ENCODE measurements around the gene FYB1.

The FYB1 gene

DNA sequence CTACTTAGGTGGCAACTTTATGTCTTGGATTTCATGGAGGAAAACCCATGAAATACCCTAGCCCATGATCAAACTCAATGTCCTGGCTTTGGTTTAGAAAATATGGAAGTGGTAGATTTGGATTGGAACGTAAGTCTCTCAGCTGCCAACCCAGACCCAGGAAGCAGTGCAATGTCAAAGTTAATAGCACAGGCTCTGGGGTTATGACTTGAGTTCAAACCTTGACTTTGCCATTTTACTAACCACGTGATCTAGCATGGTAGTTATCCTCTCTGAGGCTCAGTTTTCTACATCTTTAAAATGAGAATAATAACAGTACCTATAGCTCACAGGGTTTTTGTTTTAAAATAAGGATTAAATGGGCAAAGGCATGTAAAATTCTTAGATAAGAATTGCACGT lies 13.8 kb downstream of the FYB1 start:
- H3K4me3 ChIP-seq (ENCODE audit: low read depth, low read length) = no peak overlapping the region
- DNase-seq (ENCODE audit: low read depth) = no peak
- TF ChIP-seq, protein P1, sequence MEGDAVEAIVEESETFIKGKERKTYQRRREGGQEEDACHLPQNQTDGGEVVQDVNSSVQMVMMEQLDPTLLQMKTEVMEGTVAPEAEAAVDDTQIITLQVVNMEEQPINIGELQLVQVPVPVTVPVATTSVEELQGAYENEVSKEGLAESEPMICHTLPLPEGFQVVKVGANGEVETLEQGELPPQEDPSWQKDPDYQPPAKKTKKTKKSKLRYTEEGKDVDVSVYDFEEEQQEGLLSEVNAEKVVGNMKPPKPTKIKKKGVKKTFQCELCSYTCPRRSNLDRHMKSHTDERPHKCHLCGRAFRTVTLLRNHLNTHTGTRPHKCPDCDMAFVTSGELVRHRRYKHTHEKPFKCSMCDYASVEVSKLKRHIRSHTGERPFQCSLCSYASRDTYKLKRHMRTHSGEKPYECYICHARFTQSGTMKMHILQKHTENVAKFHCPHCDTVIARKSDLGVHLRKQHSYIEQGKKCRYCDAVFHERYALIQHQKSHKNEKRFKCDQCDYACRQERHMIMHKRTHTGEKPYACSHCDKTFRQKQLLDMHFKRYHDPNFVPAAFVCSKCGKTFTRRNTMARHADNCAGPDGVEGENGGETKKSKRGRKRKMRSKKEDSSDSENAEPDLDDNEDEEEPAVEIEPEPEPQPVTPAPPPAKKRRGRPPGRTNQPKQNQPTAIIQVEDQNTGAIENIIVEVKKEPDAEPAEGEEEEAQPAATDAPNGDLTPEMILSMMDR (IDR thresholded peaks at IDR 0.05; ENCODE audit: insufficient read depth, low read depth, low read length, missing control alignments) = no peak

DNA sequence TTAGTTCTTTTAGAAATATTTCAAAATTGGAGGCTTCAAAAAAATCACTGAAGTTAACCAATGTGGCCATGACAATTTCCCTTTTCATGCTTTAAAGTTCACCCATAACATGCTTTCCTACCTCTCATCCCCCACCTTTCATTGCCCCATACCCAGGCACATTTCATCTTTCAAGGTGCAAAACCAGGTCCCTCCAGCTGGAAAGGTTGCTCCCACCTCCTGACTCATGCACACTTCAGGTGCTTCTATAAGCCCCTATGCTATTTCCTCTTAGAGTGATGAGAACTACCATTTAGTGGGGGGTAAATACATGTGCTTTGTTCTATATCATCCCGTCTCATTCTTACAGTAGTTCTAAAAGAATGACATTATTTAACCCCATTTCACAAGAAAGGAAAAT lies 15.4 kb downstream of the FYB1 start:
- H3K4me3 ChIP-seq (ENCODE audit: low read depth, low read length) = no peak overlapping the region
- TF ChIP-seq, protein P1 (IDR thresholded peaks at IDR 0.05; ENCODE audit: insufficient read depth, low read depth, low read length, missing control alignments) = no peak
- no peak for DNase-seq (ENCODE audit: low read depth)

DNA sequence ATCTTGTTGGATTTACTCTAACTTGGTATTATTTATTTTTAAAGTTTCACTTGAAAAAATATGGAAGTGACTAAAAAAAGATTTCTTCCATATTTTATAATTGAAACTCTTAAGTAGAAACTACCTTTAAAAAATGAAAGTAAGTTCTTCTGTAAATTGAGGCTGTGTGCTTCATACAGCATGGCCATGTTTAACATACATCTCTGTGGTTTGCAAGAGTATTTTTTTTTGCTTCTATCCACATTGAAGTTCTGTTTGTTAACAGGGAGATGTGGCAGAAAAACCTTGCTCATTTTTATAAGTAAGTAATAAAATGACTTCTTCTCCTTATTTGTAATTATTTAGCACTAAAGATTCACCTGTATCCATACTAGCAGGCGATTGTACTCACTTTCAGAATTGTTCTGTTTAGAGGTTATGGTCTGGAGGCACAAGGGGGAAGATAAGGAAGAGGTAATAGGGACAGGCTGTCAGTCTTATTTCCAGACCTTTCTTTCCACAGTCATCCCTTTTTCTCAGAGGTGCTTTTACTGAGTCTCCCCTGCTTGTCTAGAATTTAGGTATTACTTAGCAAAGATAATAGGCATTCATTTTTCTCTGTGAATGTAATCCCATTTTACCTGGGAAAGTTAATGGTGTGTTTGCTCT lies 16.0 kb downstream of the FYB1 start:
- H3K4me3 ChIP-seq (ENCODE audit: low read depth, low read length) = no peak overlapping the region
- TF ChIP-seq, protein P1 (IDR thresholded peaks at IDR 0.05; ENCODE audit: insufficient read depth, low read depth, low read length, missing control alignments) = no peak
- no peak for DNase-seq (ENCODE audit: low read depth)

DNA sequence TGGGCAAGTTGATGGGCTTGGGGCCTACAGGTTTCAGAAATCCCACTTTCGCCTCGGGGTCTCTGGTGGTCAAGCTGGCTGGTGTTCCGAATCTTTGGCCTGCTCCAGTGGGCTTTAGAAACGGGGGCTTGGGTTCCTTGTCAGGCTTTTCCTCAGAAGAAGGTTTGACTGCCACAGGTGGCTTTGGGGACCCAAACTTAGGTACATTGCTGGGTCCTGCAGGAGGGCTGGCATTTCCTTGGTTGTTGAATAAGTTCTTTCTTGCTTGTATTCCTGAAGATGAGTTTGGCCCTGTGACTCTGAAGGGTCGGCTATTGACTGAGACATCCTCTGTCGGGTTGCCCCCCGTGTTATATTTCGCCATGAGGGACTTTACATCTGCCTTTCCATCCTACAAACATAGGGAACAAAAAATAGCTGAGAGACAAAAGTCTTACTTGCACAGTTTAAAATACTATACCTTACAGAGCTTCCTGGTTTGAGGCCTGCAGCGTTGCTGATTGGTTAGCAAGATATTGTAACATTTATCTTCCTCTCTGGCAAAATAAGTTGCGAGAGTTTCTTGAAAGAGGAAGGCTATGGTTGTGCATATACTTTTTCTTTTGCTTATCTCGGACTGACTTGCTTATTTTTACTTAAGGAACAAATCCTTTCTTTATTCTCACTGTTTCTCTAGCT lies 16.6 kb downstream of the FYB1 start:
- no peak overlapping the region for H3K4me3 ChIP-seq (ENCODE audit: low read depth, low read length)
- no peak for DNase-seq (ENCODE audit: low read depth)
- TF ChIP-seq, protein P1 (IDR thresholded peaks at IDR 0.05; ENCODE audit: insufficient read depth, low read depth, low read length, missing control alignments) = no peak

DNA sequence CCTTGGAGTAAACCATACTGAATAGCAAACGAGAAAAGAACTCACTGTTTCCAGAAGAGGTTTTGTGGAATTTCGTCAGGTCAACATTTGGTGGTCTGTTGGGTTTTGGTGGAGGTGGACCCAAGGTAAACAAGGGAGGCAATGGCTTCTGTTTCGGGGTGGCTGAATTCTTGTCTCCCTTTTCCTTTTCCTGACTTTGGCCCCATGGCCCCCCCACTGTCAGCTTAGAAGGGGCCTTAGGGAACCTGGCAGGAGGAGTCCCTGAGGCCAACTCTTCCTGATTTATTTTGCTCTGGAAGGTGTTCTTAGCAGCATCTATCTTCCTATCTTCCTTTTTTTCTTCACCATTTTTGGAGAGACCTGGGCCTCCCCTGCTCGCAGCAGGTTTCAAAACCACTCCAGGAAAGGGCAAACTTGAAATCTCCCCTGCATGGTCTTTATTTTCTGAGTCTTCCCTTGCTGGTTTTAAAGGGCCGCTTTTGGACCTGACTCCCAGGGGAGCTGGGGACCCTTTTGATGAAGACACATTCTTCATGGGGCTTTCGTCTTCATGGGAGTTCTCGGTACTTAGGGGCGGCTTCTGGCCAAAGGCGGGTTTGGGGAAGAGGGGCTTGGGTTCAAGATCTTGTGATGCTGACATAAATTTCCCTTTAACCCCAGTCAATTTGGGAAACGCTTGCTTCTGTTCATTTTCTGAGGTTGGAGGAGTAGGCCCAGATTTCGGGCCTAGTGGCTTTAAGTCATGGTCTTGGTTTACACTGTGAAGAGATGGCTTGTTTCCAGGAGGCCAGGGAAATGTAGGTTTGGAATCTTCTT lies 17.4 kb downstream of the FYB1 start:
- H3K4me3 ChIP-seq (ENCODE audit: low read depth, low read length) = no peak overlapping the region
- TF ChIP-seq, protein P1 (IDR thresholded peaks at IDR 0.05; ENCODE audit: insufficient read depth, low read depth, low read length, missing control alignments) = no peak
- no peak for DNase-seq (ENCODE audit: low read depth)

DNA sequence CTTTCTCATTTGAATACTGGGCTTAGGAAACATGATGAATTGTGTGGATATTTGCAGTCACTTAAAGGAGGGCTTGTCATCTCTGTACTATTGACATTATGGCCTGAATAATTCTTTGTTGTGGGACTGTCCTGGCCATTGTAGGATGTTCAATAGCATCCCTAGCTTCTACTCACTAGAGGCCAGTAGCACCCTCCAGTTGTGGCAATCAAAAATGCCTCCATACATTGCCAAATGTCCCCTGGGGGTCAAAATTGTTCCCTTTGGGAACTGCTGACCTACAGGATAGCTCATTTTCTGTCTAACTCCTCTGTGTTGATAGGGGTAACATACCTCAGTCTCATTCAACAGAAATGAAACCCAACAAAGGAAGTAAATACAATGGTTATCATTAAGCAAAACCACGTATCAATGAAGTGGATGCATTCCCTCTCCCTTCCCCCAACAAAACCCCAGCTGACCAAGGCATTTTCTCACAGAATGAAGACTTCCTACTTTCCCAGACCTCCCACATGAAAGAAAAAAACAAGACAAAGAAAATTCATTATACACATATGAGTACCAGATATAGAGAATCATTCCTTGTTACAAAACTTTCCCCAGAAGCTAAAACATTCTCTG lies 18.1 kb downstream of the FYB1 start:
- TF ChIP-seq, protein P1 (IDR thresholded peaks at IDR 0.05; ENCODE audit: insufficient read depth, low read depth, low read length, missing control alignments) = no peak
- DNase-seq (ENCODE audit: low read depth) = no peak
- no peak overlapping the region for H3K4me3 ChIP-seq (ENCODE audit: low read depth, low read length)

All from GM12865 (cell line).